ENCODE results near the gene ZBTB4.

ZBTB4 gene

DNA sequence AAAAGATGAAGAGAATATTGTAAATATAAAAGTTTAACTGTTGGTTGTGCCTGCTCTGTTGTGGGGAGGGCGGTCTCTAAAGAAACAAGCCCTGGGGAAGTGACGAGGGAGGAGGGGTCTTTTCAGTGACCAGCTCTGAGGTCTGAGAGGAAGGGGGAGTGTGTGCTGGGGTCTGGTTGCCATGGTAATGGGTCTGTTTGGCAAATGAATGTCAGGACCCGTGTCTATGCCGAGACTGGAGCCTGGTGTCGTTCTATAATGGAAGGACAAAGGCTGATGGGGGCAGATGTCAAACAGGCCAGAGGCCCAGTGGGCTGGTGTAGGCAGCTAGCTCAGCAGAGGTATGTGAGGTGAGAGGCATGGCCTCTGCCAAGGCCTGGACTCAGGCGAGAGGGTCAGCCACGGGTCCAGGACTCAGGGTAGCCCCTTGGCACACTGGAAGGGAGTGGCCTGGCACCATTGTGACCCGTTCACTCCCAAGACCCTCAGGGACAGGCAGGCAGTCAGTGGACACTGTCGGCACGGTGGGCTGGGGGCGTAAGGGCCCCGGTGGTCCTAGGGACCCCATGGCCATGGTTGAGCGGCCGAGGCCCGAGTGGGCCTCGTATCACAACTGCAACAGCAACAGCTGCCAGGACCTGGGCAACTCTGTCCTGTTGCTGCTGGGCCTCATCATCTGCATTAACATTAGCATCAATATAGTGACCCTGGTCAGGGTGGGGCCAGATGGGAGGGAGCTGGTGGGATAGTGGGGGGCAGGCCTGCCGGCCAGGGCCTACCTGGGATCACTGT lies 59.4 kb downstream of the ZBTB4 start, which contains the start of gene SPEM1:
Gene SPEM1, plus strand, starts transcription at position 506 of the 792 bp plus-strand sequence. Its CDS starts 61 bp downstream, at position 567.
- no peak for DNase-seq (ENCODE audit: low spot score)

DNA sequence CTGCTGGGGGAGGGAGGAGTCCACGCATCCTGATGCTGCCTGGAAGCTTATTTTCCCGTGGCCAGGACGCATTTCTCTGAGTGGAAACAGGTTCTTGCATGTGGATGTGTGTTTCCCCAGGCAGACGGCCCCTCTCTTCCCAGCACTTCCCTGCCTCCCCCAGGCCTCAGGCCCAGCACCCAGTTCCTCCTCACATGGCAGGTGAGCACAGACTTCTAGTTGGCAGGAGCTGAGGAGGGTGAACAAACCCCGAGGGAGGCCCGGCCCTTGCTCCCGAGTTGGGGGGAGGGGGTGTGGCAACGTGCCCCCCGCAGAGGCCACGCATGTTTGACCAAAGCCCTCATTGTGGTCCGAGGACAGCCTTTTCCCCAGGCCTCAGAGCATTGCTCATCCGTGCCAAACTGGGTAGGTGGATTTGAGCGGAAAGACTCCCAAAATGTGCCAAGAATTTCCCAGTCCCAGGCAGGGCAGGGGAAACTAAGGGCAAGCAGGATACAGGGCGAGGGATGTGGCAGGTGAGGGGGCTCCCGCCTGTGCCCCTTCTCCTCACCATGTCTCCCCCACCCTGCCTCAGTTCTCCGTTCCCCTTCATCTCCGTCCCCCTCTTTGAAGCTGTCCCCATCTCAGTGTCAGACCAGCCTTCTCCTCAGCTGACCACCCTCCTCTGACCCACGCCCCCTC lies 60.8 kb downstream of the ZBTB4 start:
- DNase-seq (ENCODE audit: low spot score): no peak

DNA sequence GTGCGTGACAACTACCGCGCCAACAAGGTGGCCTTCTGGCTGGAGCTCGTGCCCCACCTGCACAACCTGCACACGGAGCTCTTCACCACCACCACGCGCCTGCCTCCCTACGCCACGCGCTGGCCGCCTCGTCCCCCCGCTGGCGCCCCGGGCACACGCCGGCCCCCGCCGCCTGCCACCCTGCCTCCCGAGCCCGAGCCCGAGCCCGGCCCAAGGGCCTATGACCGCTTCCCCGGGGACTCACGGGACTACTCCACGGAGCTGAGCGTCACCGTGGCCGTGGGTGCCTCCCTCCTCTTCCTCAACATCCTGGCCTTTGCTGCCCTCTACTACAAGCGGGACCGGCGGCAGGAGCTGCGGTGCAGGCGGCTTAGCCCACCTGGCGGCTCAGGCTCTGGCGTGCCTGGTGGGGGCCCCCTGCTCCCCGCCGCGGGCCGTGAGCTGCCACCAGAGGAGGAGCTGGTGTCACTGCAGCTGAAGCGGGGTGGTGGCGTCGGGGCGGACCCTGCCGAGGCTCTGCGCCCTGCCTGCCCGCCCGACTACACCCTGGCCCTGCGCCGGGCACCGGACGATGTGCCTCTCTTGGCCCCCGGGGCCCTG lies 62.3 kb downstream of the ZBTB4 start:
- DNase-seq (ENCODE audit: low spot score): no peak

DNA sequence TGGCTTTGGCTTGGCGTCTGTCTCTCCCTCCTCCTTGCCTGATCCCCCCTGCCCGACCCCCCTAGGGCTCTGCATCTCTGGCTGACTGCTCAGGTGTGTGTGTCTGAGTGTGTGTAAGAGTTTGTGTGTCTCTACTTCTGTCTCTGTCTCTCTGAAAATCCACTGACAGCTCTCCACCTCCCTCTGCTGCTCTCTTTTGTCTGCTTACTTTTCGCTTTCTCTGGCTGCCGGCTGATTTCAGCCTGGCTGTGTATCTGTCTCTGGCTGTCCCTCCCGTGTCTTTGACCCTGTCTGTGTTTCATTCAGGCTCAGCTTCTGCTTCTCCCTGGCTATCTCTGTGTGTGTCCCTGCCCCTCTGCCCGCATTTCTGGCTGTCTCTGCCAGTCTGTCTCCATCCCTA lies 63.1 kb downstream of the ZBTB4 start:
- DNase-seq (ENCODE audit: low spot score): no peak

DNA sequence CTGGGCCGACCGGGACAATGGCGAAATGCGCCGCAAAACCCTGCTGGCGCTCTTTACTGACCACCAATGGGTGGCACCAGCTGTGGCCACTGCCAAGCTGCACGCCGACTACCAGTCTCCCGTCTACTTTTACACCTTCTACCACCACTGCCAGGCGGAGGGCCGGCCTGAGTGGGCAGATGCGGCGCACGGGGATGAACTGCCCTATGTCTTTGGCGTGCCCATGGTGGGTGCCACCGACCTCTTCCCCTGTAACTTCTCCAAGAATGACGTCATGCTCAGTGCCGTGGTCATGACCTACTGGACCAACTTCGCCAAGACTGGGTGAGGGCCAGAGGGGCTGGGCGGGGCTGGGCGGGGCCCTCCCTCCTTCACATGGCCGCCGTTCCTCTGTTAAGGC lies 63.6 kb downstream of the ZBTB4 start:
- no peak for DNase-seq (ENCODE audit: low spot score)

DNA sequence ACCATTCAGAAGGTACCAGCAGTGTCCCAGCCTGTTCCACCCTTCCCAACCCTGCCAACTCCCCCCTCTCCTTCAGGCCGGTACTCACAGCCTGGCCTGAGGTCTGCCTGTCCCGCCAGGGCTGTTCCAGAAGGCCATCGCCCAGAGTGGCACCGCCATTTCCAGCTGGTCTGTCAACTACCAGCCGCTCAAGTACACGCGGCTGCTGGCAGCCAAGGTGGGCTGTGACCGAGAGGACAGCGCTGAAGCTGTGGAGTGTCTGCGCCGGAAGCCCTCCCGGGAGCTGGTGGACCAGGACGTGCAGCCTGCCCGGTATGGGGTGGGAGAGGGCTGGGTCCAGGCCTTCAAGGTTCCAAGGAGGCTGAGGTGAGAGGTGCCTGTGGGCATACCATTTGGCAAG lies 64.6 kb downstream of the ZBTB4 start:
- no peak for DNase-seq (ENCODE audit: low spot score)

DNA sequence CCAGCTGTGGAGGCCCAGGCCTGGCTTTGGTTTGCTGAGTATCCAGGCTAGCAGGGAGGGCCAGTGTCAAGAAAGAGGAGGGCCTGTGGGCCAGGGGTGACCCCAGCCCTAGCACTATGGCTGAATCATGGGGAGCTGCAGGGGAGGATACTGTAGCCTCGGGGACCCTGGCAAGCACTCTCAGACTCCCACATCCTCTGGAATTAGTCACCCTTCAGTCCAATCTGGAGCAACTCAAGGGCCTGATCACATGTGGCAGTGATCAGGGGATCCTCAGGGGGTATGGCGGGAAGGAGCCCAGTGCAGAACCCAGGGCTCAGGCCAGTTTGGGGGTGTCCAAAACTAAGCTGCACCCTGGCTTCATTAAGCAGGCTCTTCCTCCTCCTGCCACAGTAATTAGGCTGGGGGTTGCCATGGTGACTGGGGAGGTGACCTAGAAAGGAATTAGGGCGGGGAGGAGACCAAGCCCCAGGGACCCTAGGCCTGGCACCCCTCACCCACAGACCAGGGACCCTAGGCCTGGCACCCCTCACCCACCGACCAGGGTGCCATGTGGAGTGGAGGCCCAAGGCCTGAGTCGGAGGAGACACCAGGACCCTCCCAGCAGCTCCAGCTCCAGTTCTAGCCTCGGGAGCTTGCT lies 66.0 kb downstream of the ZBTB4 start:
- DNase-seq (ENCODE audit: low spot score): no peak

DNA sequence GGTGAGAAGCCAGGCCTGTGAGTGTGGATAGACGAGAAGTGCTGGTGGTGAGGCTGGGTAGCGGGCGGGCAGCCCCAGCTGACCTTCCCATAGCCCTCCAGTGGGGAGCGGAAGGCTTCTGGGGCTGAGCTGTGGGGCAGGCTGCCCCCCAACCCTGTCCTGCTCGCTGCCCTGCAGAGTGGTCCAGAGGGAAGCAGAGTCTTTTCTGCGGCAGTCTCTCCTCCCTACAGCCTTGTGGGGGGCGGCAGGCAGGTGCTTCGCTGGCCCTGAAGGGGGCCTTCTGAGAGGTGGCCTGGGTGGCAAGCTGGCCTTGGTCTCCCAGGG lies 68.0 kb downstream of the ZBTB4 start:
- DNase-seq (ENCODE audit: low spot score): no peak

DNA sequence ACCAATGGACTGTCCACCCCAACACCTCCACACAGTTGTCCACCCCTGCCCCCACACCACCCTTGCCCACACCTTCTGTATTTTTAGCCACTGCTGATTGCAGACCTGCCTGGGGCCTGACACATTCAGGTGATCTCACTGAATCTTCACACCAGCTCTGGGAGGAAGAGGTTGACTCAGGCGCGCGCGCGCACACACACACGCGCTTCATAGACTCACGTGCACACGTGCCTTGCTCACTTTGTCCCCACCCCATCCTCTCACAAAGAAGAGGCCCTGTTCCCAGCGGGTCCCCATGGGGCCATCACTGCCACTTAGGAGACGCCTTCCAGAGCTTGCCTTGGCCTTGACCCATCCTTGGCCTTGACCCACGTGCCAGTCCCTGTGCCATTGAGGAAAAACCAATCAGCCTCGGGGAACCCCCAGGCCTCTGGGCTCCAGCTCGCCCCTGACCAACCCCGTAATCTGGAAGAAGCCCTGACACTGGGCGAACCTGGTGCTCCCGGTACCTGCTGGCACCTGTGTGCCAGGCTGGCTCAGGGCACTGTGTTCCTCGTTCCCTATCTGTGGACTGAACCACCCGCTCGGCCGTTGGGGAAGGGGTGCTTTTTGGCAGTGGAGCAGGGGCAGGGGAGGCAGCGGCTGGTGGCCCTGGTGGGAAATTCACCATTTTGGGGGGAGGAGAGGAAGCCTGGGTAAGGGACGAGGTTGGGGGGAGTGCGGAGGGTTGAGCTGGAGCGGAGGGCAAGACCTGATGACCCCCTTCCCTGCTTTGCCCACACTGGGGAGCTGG lies 68.6 kb downstream of the ZBTB4 start:
- DNase-seq (ENCODE audit: low spot score): no peak

DNA sequence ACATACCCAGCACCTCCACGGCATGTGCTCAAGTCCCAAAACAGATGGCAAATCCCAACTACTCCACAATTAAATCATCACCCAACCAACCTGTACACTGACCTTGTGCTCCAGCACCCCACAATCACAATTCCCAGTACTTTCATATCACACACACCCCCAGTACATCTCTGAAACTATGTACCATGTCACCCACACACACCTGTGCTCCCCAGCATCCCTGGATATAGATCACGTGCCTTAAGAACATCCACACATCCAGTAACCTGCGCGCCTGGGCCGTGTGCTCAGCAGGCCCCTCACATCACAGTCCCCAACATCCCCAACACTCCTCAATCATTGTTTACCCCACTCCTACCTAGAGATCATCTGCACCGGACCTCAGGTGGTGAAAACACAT lies 69.7 kb downstream of the ZBTB4 start:
- DNase-seq (ENCODE audit: low spot score): no peak
